ENCODE data around the gene PSTPIP1.
A peak's percentile ranks its signal among the peaks of the same experiment; 100 is the strongest.
"Not testable (repeated sequence)": the region's sequence is repeated elsewhere in the genome, so short reads cannot be mapped to it uniquely, and the experiment has no call there.

PSTPIP1 gene

DNA sequence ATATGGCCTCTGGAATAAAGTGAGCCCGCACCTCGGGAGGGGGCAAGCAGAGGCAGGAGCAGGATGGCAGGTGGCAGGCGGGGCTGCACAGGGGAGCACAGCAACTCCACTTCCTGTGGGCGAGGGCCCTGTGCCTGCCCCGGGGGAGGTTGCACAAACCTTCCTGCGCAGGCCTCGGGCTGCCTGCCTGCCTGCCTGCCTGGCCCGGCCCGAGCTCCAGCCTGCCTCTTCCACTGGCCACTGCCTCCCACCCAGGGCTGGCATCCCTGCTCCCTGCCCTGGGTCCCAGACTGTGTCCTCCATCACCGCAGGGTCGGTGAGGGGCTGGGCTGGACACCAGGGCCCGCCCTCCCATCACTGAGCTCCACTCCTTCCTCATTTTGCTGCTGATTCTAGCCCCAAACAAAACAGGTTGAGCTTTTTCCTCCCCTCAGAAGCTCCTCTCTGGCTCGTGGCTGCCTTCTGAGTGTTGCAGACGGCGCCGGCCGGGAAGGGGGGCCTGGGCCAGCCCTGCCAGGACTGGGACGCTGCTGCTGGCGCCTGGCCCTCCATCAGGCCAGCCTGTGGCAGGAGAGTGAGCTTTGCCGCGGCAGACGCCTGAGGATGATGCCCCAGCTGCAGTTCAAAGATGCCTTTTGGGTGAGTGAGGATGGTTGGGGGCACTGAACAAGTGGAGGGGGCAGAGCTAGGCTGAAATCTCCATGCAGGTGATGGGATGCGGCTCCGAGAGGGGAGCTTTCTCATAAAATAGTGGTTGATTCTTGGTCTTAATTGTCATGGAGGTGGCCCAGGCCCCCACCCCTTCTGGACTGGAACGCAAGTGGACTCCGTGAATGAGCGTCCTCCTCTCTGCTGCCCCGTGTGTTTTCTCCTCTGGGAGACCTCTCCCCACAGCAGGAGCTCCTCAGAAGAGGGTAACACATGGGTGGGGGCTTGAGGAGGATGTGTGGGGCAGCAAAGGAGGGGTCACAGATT lies at the start of gene PSTPIP1:
Gene PSTPIP1 (plus strand): TSS at position 156 of the 975 bp plus-strand sequence. CDS start 448 bp downstream, at position 604.
- DNase-seq, result peak; percentile 75 to 83

DNA sequence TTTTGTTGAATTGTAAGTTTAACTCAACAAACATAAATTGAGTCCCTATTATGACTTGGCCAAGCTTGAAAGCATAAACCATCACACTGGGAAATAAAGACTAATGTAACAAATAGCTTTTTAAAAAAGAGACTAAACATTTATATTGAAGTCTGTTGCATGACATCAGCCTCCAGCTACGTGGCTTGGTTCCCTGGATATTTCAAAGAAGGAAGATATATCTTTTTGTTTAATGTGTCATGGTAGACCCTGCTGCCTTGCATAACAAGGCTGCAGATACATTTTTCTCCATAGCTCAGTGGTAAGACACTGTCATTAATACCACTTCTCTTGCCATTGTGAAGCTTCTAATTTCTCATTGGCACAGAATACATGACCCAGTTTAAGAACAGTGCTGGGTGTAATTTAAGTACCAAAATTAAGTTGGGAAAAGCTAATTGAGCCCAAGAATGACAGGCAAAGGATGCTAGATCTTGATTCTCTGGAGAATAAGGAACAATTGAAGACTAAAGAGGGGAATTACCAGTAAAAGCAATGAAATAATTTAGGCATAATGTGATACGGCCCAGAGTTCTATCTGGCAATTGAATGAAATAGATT lies 49.3 kb upstream of the PSTPIP1 start:
- no peak for DNase-seq

DNA sequence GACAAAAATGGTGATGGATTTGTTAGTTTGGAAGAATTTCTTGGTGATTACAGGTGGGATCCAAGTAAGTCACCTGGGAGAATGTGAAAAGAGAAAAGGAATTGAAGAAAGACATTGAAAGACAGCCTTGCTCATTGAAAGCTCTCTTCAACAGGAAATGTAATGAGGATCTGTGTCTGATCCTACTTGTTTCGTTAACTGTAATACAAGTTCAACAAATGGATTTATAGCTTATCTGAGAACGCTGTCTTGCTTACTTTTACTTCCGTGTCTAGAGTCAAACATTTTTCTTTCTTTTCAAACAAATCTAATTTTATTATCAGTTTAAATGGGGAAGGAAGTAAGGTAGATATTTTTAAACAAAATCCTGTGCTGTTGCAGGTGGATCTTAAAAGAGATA lies 47.5 kb upstream of the PSTPIP1 start:
- no peak for DNase-seq

DNA sequence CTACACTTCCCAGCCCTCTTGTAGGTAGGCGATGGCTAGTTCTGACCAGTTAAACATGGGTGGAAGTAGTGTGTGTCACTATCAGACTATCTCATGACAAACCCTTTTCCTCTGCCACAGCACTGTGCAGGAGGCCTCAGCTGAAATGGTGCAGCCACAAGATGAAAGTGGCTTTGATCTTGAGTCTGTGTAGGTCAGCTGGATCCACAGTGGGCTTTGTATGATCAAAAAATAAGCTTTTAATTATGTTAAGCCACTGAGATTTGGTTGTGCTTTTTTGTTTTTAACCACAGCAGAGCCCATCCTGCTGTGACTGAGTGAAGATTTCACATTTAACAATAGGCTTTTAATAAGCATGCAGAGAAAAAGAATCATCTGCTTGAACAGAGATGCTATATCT lies 43.7 kb upstream of the PSTPIP1 start:
- DNase-seq, result no peak

DNA sequence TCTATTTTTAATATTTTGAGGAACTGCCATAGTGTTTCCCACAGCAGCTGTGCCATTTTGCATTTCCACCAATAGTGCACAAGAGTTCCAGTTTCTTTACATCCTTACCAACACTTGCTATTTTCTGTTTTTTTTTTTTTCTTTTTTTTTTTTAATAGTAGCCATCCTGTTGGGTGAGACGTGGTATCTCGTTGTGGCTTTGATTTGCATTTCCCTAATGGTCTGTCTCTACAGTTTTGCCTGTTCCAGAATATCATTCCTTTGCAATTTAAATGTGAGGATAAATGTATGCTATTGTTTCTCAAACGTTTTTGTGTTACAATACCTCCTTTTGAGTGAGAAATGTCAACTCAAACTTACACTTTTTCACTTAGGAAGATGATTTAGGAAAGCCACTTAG lies 41.0 kb upstream of the PSTPIP1 start:
- DNase-seq, result no peak

DNA sequence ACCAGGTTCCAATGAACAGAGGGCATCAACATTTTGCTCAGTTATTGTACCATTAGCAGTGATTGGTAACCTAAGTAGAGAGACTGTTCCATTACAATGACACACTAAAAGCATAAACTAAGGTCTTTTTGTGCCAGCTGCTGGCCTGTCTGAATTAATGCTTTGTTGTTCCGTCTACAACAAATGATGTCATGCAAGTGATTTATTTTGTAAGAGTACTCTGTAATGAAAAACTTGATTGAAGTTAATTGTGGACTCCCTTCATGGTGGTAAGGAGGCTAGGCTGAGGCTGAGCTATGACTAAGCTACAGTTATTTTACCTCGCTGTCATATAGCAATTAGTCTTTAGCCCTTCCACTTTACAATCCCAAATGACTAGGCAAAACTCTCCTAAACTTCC lies 40.2 kb upstream of the PSTPIP1 start:
- no peak for DNase-seq

DNA sequence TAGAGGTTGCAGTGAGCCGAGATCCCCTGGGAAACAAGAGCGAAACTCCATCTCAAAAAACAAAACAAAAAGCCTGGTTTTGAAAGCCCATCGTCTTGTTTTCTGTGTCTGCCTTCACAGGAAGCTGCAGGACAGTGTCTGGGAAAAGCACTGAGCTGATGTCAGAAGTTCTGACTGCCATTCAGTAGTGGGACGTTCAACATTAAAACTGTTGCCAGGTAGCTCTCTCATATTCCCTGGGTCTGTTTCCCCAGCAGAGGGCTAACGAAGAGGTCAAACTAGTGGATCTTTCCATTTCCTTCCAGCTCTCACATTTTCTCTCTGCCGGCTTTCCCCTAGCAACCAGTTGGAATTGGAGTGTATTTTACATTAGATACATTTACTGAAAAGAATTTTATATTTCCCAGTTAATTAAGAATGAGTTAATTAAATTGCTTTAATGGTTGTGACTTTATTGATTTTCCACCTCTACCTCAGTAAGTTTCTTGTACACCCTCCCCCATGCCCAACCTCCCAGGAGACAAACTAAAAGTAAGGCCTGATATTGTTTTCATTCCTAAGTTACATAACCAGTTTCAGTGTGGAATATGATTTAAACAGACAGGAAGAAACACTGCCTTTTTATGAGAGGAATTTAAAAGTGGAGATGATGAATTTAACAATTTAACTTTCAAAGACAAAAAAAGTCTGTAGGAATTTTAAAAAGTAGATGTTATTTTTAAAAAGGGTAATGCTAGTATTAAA lies 33.5 kb upstream of the PSTPIP1 start:
- DNase-seq, result no peak

DNA sequence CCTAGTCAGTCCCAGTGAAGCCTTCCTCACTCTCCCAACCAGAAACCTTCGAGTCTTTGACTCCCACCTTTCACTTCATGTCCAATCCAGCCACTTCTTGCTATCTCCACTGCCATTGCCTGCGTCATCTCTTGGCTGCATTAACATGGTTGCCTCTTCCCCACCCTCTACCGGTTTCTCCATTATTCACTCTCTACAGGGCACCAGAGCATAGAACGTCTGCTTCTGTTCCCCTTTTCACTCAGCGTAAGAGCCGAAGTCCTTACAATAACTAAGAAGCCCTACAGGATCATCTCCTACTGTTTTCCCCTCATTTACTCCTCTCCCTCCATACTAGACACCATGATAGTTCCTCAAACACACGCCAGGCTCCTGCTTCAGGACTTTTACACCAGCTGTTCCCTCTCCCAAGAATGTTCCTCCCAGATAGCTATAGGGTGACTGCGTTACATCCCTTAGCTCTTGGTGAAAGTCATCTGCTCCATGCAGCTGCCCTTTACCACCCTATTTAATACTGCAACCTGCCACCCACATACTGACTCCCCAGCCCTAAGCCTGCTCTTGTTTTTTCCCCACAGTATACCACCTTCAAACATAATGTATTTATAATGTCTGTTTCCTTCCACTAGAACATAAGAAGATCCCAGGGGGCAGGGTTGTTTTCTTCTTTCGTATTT lies 32.5 kb upstream of the PSTPIP1 start:
- DNase-seq, result no peak

DNA sequence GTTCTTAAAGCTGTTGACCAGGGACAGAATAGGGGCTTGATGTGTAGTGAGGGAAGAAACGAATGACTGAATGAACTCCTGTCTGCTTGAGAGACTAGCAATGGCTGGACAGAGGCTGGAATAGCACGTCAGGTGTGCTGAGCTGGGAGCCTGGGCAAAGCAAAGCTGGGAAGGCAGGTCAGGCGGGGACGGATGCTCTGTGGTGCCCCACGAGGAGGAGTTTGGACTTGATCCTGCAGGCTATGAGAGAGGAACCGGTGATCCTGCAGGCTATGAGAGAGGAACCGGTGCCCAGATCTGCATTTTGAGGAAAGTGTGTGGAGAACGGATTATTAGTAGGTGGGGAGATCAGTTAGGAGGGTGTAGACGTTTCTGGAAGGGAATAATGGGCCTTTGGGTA lies 31.3 kb upstream of the PSTPIP1 start:
- no peak for DNase-seq

DNA sequence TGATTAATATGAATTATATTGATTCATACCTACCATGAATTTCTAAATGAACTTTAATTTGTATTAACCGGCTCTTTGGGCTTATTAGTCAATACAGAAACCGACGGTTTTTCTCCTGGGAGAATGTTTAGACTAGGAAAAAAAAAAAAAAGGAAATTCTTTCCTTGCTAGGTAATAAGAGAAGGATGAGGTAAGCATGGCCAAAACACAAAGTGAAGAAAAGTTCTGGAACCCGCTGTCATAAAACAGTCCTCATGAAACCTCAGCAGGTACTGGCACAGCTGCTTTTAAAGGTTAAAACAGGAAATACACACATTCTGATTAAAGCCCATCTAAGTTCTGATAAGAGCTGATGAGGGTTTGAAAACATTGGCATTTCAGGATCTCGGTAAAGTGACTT lies 30.8 kb upstream of the PSTPIP1 start:
- no peak for DNase-seq

DNA sequence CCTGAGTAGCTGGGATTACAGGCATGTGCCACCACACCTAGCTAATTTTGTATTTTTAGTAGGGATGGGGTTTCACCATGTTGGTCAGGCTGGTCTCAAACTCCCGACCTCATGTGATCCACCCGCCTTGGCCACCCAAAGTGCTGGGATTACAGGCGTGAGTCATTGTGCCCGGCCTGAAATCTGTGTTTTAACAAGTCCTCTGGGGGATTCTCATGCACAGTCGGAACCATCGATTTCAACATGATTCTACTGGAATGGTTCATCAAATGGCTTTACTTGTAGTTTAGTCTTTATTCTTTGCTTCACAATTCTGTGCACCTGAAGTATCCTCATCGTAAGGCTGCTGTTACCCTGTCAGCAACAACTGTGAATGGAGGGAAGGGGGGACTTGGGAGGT lies 28.9 kb upstream of the PSTPIP1 start:
- DNase-seq, result not testable (repeated sequence)

DNA sequence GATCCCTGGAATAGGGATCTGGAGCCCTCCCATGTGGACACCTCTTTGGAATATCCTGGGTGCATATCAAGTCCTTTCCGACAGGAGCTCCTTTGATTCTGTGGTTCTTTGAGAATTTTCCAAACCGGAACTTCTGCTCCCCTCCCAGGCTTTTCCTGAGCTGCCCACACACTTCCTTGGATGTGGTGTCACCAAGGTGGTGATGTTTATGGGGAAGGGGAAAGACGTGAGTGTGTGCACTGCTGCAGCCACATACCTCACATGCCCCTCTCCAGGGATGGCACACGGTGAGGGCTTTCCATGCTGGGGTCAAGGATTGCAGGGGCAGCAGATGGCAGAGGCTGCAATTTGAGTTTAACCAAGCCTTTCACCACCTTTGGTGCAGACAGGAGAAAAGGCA lies 27.9 kb upstream of the PSTPIP1 start:
- no peak for DNase-seq

DNA sequence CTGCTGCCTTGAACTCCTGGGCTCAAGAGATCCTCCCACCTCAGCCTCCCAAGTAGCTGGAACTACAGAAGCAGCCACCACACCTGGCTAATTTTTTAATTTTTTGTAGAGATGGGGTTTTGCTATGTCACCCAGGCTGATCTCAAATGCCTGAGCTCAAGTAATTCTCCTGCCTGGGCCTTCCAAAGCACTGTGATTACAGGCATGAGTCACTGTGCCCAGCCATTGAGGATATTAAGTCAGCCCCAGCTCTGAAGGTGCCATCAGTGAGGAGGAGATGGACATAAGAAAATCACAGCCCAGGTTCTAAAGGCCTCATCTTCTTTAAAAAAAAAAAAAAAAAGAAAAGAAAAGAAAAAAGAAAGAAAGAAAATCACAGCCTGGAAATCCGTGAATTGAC lies 26.6 kb upstream of the PSTPIP1 start:
- no peak for DNase-seq

DNA sequence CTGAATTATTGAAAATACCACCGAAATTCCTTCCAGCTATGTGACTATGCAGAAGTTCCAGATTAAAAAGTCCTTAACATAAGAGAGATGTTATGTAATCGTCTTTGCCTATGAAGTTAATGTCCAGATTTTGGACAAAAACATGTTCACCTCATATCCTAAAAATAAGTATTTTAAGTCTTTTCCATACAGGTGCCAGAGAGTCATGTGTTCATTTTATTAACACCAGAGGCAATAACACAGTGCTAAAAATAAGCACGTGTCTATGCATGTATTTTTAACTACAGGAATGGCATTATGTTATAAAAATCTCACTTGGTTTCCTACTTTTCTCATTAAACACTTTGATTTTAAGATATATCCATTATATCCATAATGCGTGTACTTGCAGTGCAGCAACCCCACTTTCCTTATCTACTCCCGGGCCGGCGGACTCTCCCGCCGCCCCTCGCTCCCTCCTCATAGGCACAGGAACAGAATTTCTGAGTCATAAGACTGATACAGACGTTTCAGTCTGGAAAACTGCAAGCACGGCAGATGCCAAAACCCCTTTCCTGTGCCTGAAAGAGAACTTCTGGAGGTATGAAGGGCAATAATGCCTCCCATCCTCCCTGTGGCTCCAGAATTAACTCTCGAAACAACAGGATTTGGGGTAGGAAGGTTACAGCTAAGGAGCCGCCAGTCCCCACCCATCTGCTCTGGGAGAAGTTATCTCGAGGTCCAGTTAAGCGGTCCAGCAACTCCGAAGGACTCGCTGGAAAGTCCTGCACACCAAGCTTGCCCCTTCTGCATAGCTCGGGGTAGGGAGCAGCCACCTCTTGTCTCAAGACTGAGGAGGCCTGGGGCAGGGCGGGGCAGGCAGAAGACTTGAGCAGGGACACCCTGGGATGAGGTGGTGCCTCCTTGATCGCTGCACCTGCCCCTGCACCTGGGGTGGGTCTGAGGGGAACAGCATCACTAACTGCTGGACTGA lies 22.3 kb upstream of the PSTPIP1 start:
- no peak for DNase-seq

DNA sequence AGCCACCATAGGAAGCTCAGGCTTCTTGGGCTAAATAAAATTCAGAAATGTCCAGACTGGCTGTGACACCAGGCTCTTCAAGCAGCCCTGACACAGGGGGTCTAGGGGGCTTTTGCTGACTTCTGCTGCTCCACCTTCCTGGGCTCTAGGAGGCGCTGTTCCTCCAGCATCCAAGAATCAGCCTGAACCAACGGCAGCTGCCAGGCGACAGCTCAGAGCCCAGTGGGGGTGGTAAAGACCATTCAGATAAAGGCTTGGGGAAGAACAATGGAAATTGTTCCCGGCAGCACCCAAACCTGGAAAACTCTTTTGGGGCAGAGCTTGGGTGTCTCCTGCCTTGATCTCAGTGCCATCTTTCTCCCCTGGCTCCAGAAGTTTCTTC lies 21.6 kb upstream of the PSTPIP1 start:
- DNase-seq, result peak; percentile 37 to 52

DNA sequence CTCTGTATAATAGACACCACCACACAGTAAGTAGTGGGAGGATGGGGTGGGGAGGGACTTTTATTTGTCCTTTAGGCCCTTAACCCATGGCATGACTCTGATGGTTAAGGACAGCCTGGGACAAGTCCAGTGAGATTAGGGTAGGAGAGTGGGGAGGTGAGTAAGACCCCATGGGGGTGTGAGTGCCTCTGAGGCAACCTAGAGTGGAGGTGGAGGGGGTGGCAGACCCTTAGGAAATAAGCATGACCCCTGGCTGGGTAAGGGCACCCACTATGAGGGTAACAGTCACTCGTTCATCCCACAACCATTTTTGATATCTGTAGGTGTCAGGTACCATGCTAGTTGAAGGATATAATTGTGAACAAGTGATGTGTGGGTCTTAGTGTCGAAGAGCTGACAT lies 21.0 kb upstream of the PSTPIP1 start:
- no peak for DNase-seq

DNA sequence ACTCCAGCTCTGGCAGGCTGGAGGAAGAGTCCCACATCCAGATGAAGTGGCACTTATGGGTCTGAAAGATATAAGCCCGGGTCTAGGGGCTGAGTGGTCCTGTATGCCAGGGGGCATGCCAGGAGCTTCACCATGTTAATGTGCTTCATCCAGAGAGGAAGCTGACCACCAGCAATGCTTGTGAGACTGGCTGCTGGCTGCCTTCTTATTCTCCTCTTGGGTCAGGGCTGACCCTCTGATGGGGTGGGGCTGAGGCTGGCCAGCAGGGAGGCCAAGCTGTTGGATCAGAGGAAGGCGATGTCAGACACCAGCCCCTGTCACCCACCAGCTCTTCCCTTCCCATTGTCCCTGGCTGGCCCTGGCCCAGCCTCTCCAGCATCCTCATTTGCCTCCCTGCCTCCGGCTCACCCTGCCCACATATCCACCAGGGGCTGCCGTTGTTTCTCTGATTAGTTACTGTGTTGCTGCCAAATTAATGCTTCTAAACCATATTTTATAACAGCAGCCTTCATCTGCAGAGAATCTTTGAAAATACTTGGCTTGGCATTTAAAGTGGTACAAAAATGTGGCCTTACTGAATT lies 20.4 kb upstream of the PSTPIP1 start:
- peak in 1 of 2 experiments; percentile 15 for DNase-seq

DNA sequence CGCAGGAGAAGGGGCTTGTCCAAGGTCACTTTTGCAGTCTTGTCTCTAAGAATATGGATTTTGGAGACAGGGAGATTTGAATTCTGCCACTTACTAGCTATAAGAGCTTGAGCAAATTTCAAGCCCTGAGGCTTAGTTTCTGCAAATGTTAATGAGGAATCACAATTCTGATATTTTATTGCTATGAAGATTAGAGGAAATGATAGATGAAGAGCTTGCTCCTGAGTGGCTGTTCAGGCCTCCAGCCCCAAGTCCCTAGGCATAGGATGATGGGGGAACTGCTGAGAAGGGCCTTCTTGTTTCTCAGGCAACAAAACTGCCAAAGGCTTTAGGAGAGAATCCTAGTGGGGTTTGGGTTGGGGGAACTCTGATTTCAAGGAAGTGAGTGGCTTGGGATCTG lies 18.8 kb upstream of the PSTPIP1 start:
- DNase-seq, result no peak

DNA sequence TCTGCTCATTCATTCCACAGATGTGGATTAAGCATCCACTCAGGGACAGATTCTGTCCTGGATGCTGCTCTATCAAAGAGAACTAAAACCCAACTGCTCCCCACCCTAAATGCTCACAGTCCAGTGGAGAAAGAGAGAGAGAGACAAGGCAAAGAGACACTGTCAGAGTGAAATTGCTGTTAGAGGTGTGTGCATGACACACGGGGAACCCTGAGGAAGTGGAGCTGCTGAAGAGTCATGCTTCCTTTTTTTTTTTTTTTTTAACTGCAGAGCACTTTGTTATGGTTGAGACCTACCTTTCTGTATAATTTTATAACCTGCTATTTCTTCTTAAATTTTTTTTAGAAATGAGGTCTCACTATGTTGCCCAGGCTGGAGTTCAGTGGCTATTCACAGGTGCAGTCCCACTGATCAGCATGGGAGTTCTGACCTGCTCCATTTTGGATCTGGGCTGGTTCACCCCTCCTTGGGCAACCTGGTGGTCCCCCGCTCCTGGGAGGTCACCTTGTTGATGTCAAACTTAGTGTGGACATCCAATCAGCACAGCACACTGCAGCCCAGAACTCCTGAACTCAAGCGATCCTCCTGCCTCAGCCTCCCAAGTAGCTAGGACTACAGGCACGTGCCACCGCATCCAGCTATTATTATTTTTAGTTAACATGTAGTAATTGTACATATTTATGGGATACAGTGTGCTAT lies 18.2 kb upstream of the PSTPIP1 start:
- DNase-seq, result peak; percentile 47 to 61

DNA sequence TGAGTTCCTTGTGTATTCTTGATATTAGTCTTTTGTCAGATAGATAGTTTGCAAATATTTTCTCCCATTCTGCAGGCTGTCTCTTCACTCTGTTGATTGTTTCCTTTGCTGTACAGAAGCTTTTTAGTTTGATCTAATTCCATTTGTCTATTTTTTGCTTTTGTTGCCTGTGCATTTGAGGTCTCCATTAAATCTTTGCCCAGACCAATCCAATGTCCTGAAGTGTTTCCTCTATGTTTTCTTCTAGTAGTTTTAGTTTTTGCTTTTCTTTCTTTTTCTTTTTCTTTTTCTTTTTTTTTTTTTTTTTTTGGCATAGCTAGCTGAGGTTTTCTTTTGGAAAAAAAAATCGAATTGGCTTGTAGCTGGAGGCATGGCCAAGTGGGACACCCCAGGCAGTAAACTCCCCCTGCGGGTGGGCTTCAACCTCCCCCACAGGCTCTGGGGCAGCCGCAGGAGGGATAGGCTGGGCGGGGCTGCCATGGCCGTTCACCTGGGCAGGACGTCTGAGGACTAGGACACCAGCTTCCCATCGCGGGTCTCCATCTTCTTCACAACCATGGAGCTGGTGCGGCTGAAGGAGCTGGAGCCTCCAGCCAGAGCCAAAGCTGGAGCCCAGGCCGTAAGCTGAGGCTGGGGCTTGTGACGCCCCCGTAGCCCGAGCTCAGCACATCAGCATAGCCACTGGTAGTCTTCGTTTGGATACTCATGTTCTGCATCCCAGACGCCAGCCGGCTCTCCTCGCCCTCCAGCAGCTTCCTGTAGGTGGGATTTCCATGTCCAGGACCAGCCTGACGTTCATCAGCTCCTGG lies 16.2 kb upstream of the PSTPIP1 start:
- no peak for DNase-seq

Measured in AML-193 (cell line).